Right forelimb (tissue), 1 donor: ENCODE measurements around the gene ADGRL1.

Experiments used
- DNase-seq: peaks from one replicate; pipeline ENCODE4 v3.0.0-alpha.2; 2018

Gene ADGRL1

GRCh38 chr19:14136509-14137281, 69.3 kb downstream of the ADGRL1 start, which contains the start of gene ASF1B:
TSS of gene ASF1B (minus strand) at chr19:14136589. CDS start at chr19:14136456, 133 bp downstream.
- DNase-seq, result peak; percentile 99

GRCh38 chr19:14135985-14136508, 69.9 kb downstream of the ADGRL1 start:
- peak; percentile 65 for DNase-seq

- no peak for DNase-seq
These were observed 70.6 kb downstream of the ADGRL1 start for GRCh38 chr19:14135355-14135754.

- DNase-seq, result no peak
These were observed 78.0 kb downstream of the ADGRL1 start for GRCh38 chr19:14127929-14128509.

- no peak for DNase-seq
These were observed 78.8 kb downstream of the ADGRL1 start for GRCh38 chr19:14127176-14127575.

GRCh38 chr19:14122924-14123323, 83.0 kb downstream of the ADGRL1 start:
- DNase-seq, result no peak

- DNase-seq, result no peak
These were observed 85.5 kb downstream of the ADGRL1 start for GRCh38 chr19:14120497-14120780.

GRCh38 chr19:14119644-14120496, 86.1 kb downstream of the ADGRL1 start:
- no peak for DNase-seq

GRCh38 chr19:14119146-14119545, 86.8 kb downstream of the ADGRL1 start:
- no peak for DNase-seq

- DNase-seq, result peak; percentile 69
These were observed 87.6 kb downstream of the ADGRL1 start for GRCh38 chr19:14118165-14119051.

GRCh38 chr19:14117668-14118164, 88.3 kb downstream of the ADGRL1 start, which contains the start of gene PRKACA:
TSS of gene PRKACA (minus strand) at chr19:14117762. CDS start at chr19:14117547, 215 bp downstream.
- DNase-seq, result peak; percentile 99

GRCh38 chr19:14116918-14117578, 88.9 kb downstream of the ADGRL1 start:
- DNase-seq, result no peak

GRCh38 chr19:14116525-14116917, 89.4 kb downstream of the ADGRL1 start:
- DNase-seq, result no peak

GRCh38 chr19:14115756-14116155, 90.2 kb downstream of the ADGRL1 start:
- no peak for DNase-seq

GRCh38 chr19:14114854-14115253, 91.1 kb downstream of the ADGRL1 start:
- no peak for DNase-seq

GRCh38 chr19:14114439-14114838, 91.5 kb downstream of the ADGRL1 start:
- no peak for DNase-seq

- no peak for DNase-seq
These were observed 92.1 kb downstream of the ADGRL1 start for GRCh38 chr19:14113762-14114414.

GRCh38 chr19:14112809-14113385, 93.1 kb downstream of the ADGRL1 start:
- DNase-seq, result no peak

- DNase-seq, result no peak
These were observed 93.7 kb downstream of the ADGRL1 start for GRCh38 chr19:14112051-14112808.

- no peak for DNase-seq
These were observed 94.5 kb downstream of the ADGRL1 start for GRCh38 chr19:14111486-14111885.
